Gastroesophageal sphincter (tissue), 3 donors: ENCODE measurements around the gene SCAPER.

Source experiments
- POLR2A ChIP-seq, 2 donors: fragments of 450-650 bp; IDR thresholded peaks; one replicate each; pipeline ENCODE4 v1.6.1; 2017; ENCODE audit warnings: antibody characterized with exemption in 2 of 2, mild to moderate bottlenecking in 2 of 2, moderate library complexity in 1 of 2
- TF ChIP-seq, protein P1 (sequence below), 4 experiments: fragments of 200-600 bp in 2 of 4; fragments of 450-650 bp in 2 of 4; sonication (generic) in 1 of 4; IDR thresholded peaks; one replicate each; pipeline ENCODE4 v1.5.1; 2017 to 2019; ENCODE audit warnings: antibody characterized with exemption in 4 of 4, mild to moderate bottlenecking in 2 of 4, moderate library complexity in 2 of 4

DNA sequence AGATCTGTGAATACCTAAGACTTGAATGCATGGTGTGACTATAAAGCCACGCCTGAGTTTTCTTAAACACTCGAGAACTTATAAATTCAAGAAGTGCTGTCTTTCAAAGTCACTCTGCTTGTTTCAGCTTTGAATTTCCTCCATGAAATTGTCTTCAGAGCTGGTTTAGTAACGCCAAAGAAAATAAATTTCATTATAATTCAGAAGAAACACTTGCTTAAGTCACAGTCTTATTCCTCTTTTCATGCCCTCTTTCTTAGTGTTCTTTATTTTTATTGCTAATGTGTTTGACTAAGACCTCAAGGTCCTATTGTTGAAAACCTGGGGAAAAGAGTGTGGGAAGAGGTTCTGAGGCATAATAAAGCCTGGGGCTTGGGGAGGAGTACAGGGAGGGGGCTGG is 23.1 kb upstream of the SCAPER start:
- no peak for TF ChIP-seq POLR2A (IDR thresholded peaks at IDR 0.05)
- TF ChIP-seq, protein P1, sequence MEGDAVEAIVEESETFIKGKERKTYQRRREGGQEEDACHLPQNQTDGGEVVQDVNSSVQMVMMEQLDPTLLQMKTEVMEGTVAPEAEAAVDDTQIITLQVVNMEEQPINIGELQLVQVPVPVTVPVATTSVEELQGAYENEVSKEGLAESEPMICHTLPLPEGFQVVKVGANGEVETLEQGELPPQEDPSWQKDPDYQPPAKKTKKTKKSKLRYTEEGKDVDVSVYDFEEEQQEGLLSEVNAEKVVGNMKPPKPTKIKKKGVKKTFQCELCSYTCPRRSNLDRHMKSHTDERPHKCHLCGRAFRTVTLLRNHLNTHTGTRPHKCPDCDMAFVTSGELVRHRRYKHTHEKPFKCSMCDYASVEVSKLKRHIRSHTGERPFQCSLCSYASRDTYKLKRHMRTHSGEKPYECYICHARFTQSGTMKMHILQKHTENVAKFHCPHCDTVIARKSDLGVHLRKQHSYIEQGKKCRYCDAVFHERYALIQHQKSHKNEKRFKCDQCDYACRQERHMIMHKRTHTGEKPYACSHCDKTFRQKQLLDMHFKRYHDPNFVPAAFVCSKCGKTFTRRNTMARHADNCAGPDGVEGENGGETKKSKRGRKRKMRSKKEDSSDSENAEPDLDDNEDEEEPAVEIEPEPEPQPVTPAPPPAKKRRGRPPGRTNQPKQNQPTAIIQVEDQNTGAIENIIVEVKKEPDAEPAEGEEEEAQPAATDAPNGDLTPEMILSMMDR (IDR thresholded peaks at IDR 0.05) = no peak
